GM12878 (cell line): ENCODE data around the gene SPANXN2. TPM values are rescaled to one million over a fixed set of nuclear protein-coding genes. Genes with fewer than 3 reads are reported as not detected.

Source experiments
- ATAC-seq: fragments of 200-7000 bp; cut with Tn5 transposase; 3 replicates; pipeline ENCODE4 v1.9.1; 2020; ENCODE audit warnings: mild to moderate bottlenecking, moderate library complexity
- BruUV-seq: library from RNA; stranded (reverse); fragments of 400-500 nt; replicated peaks from 2 replicates; lab custom pipeline; 2021; lab: Mats Ljungman, UMichigan
- CTCF ChIA-PET: fragments of 300-600 bp; sonication (Branson Sonifier 250); formaldehyde crosslinking; extraction: SDS; loops from one replicate; lab custom pipeline; 2021; ENCODE audit warnings: inconsistent platforms; lab: Yijun Ruan, JAX
- POLR2A ChIA-PET: fragments of 350-600 bp; formaldehyde crosslinking; extraction: SDS; loops from one replicate; lab custom pipeline; 2021; ENCODE audit warnings: inconsistent platforms; lab: Charles Lee
- RAD21 ChIA-PET: fragments of 300-600 bp; sonication (Branson Sonifier 250); formaldehyde crosslinking; loops from one replicate; lab custom pipeline; 2023; ENCODE audit warnings: antibody characterized with exemption; ENCODE audit not compliant: unreplicated experiment; lab: Charles Lee
- SMC1A ChIA-PET: fragments of 300-600 bp; sonication (Branson Sonifier 250); formaldehyde crosslinking; loops from one replicate; lab custom pipeline; 2023; ENCODE audit not compliant: unreplicated experiment, uncharacterized antibody; lab: Charles Lee
- DNase-seq: peaks from one replicate; pipeline ENCODE4 v3.0.0-alpha.2; 2011; ENCODE audit warnings: low read depth, low spot score
- FAIRE-seq: peaks from 3 replicates; lab custom pipeline; 2011; peaks lifted over from hg19 to GRCh38; lab: Jason Lieb, UNC
- H2AFZ ChIP-seq: 2 replicates; pipeline ENCODE4 v1.6.0; 2011; ENCODE audit warnings: low read depth, low read length, control low read depth; ENCODE audit not compliant: control insufficient read depth
- H3K27ac ChIP-seq: 2 replicates; pipeline ENCODE4 v1.5.1; 2011; ENCODE audit warnings: control low read depth; ENCODE audit not compliant: control insufficient read depth, insufficient read depth
- H3K27me3 ChIP-seq, 2 experiments: replicated peaks in 1 of 2; 2 replicates each; pipeline versions ENCODE4 v1.6.0 to v1.6.1; 2011; ENCODE audit warnings: low read length in 1 of 2; ENCODE audit not compliant: control insufficient read depth in 2 of 2, insufficient read depth in 2 of 2
- H3K36me3 ChIP-seq, 2 experiments: 2 replicates each; pipeline ENCODE4 v1.5.1; 2011; ENCODE audit warnings: low read length in 1 of 2; ENCODE audit not compliant: control insufficient read depth in 2 of 2, insufficient read depth in 2 of 2
- H3K4me1 ChIP-seq: 2 replicates; pipeline ENCODE4 v1.6.1; 2011; ENCODE audit warnings: mild to moderate bottlenecking, low read length, moderate library complexity, mixed read lengths; ENCODE audit not compliant: control insufficient read depth, insufficient read depth
- H3K4me2 ChIP-seq: 2 replicates; pipeline ENCODE4 v1.6.0; 2011; ENCODE audit warnings: control low read depth; ENCODE audit not compliant: control insufficient read depth, insufficient read depth
- H3K4me3 ChIP-seq: fragments of 200-600 bp; sonication (generic); 2 replicates; pipeline ENCODE4 v1.5.1; 2016
- H3K79me2 ChIP-seq: 2 replicates; pipeline ENCODE4 v1.6.0; 2011; ENCODE audit warnings: low read length; ENCODE audit not compliant: control insufficient read depth, insufficient read depth
- H3K9ac ChIP-seq: 2 replicates; pipeline ENCODE4 v1.8.0; 2011; ENCODE audit warnings: low read length, control low read depth, mixed read lengths; ENCODE audit not compliant: control insufficient read depth, insufficient read depth
- H3K9me3 ChIP-seq: replicated peaks from 3 replicates; pipeline ENCODE4 v1.5.1; 2011; ENCODE audit warnings: mild to moderate bottlenecking, low read length; ENCODE audit not compliant: control insufficient read depth, insufficient read depth
- H4K20me1 ChIP-seq: 2 replicates; pipeline ENCODE4 v1.6.0; 2011; ENCODE audit not compliant: control insufficient read depth, insufficient read depth
- ASH2L ChIP-seq: fragments of 300-600, 200-600 bp; sonication (generic); IDR thresholded peaks from 2 replicates; pipeline ENCODE4 v1.6.1; 2017; ENCODE audit warnings: low read depth, mild to moderate bottlenecking, borderline replicate concordance
- BCLAF1 ChIP-seq: fragments of 450-650 bp; IDR thresholded peaks from 2 replicates; pipeline ENCODE4 v1.6.1; 2017; ENCODE audit warnings: antibody characterized with exemption, mild to moderate bottlenecking, moderate library complexity
- CBX5 ChIP-seq: sonication (generic); IDR thresholded peaks from 2 replicates; pipeline ENCODE4 v1.6.1; 2016; ENCODE audit warnings: low read depth, moderate library complexity, mild to moderate bottlenecking, inconsistent platforms
- HSF1 ChIP-seq: fragments of 150-350 bp; IDR thresholded peaks from 2 replicates; pipeline ENCODE4 v1.6.1; 2014; ENCODE audit warnings: mild to moderate bottlenecking, low read depth, low read length
- NFYB ChIP-seq: IDR thresholded peaks from 2 replicates; pipeline ENCODE4 v1.6.1; 2011; ENCODE audit warnings: low read depth, mild to moderate bottlenecking, low read length, improper control_type of control experiment, moderate library complexity; ENCODE audit not compliant: insufficient read depth
- SMC3 ChIP-seq: IDR thresholded peaks from 2 replicates; pipeline ENCODE4 v1.6.1; 2011; ENCODE audit warnings: low read length, improper control_type of control experiment, borderline replicate concordance
- WGBS: methylation state at CpG from one replicate; pipeline ENCODE4 v1.1.6; 2016; ENCODE audit warnings: low lambda C conversion rate; ENCODE audit not compliant: insufficient replicate concordance, insufficient coverage; ENCODE audit errors: missing lambda C conversion rate; 5-methylcytosine and 5-hydroxymethylcytosine counted together
- in situ Hi-C: fragments of 300-500 bp; cut with MboI; formaldehyde crosslinking; loops from 9 replicates; pipeline ENCODE4 v1.14.3; 2018; ENCODE audit warnings: mixed read lengths
- intact Hi-C: fragments of 100-400 bp; cut with micrococcal nuclease; formaldehyde crosslinking; loops from one replicate; pipeline ENCODE4 v1.14.2; 2022; ENCODE audit not compliant: unreplicated experiment
- polyA plus RNA-seq, 11 experiments: library from polyadenylated mRNA; depleted of rRNA in 4 of 11; unstranded in 6 of 11; stranded (reverse) in 5 of 11; fragments of >200 nt; fragmentation: Nextera tagmentation in 4 of 11; fragmentation: Illumina TruSeq in 1 of 11; extraction: Ambion mirVana in 4 of 11; extraction: Trizol in 1 of 11; gene quantifications; 1 replicate in 1 of 11; 2 replicates in 10 of 11; pipeline versions ENCODE4 v1.2.1 to v1.2.3, GENCODE V29; 2011 to 2016; ENCODE audit warnings: inconsistent platforms in 2 of 11, missing spikeins in 2 of 11, low read depth in 1 of 11
- total RNA-seq, 4 experiments: library from RNA; depleted of rRNA in 3 of 4; stranded (reverse); fragments of >200 nt in 3 of 4; fragmentation: Illumina TruSeq in 1 of 4; extraction: Trizol in 1 of 4; gene quantifications; 2 replicates each; pipeline versions ENCODE4 v1.2.1 to v1.2.3, GENCODE V29; 2013 to 2021

SPANXN2 gene
- total and polyA plus RNA-seq, 10 of the 15 experiments (the other 5 are each of a cell fraction or from before 2014, with no cell fraction given), result not detected

GRCh38 chrX:143674926-143675325 is 45.6 kb downstream of the SPANXN2 start:
- Histone ChIP-seq H3K4me3 (no peak overlapping the region), H3K79me2 (no peaks in the 10 kb centered on the region), H3K36me3 (no peaks in the 10 kb centered on the region), H4K20me1 (no peaks in the 10 kb centered on the region), H3K4me2 (no peak overlapping the region), H3K27me3 (no peaks in the 10 kb centered on the region), H3K9ac (no peak overlapping the region), H3K4me1 (no peaks in the 10 kb centered on the region), H2AFZ (no peak overlapping the region), H3K9me3 (no peaks in the 10 kb centered on the region), H3K27ac (no peak overlapping the region)
- no peak for TF ChIP-seq HSF1
- TF ChIP-seq BCLAF1, result no peak
- no peak for TF ChIP-seq SMC3
- TF ChIP-seq NFYB, result no peak
- no peak for TF ChIP-seq CBX5
- no peak for TF ChIP-seq ASH2L
- no TSS peak for BruUV-seq
- no peak for DNase-seq
- RAD21 ChIA-PET, result no interaction called here
- SMC1A ChIA-PET, result interaction anchor here (0.7 kb wide), 1 partner anchor 114 kb away, joined by 3 read pairs; no protein-coding TSS in a partner anchor
- POLR2A ChIA-PET, result no interaction called here
- no peak for ATAC-seq
- FAIRE-seq, result no peak
- in situ Hi-C loops (no loop called here), intact Hi-C loops (loop anchor here (10.0 kb wide), 1 partner anchor 230 kb away; no protein-coding TSS in a partner anchor)
- WGBS, result 35% methylated on average over 4 of the region's 4 CpGs
- CTCF ChIA-PET, result interaction anchor here (1.2 kb wide), 1 partner anchor 10 kb away, joined by 6 read pairs; no protein-coding TSS in a partner anchor
